WTC11 (cell line): ENCODE measurements around the gene FBLN2. TPM values are rescaled to one million over a fixed set of nuclear protein-coding genes. Genes with fewer than 3 reads are reported as not detected.

Experiments used
- ATAC-seq: fragments of 200-7000 bp; cut with Tn5 transposase; 2 replicates; pipeline ENCODE4 v1.10.0; 2021; ENCODE audit warnings: mild to moderate bottlenecking, moderate library complexity
- CTCF ChIA-PET: fragments of 300-600 bp; sonication (Branson Sonifier 250); formaldehyde crosslinking; loops from one replicate; lab custom pipeline; 2021; ENCODE audit warnings: antibody characterized with exemption; lab: Charles Lee
- POLR2A ChIA-PET: fragments of 350-600 bp; sonication (Branson Sonifier 250); formaldehyde crosslinking; loops from one replicate; lab custom pipeline; 2021; ENCODE audit warnings: antibody characterized with exemption; lab: Charles Lee
- DNase-seq: peaks from one replicate; pipeline ENCODE4 v3.0.0; 2021; ENCODE audit warnings: low spot score
- H3K27ac Mint-ChIP-seq: 2 replicates; pipeline ENCODE4 v1.8.0; 2021; ENCODE audit warnings: mixed read lengths
- H3K27me3 Mint-ChIP-seq: 2 replicates; pipeline ENCODE4 v1.8.0; 2021; ENCODE audit warnings: low read depth, mild to moderate bottlenecking, moderate library complexity, mixed read lengths
- H3K36me3 Mint-ChIP-seq: 2 replicates; pipeline ENCODE4 v1.8.0; 2021; ENCODE audit warnings: mixed read lengths
- H3K4me1 Mint-ChIP-seq: 2 replicates; pipeline ENCODE4 v1.8.0; 2022; ENCODE audit warnings: mixed read lengths
- H3K4me3 Mint-ChIP-seq: 2 replicates; pipeline ENCODE4 v1.8.0; 2021; ENCODE audit warnings: mild to moderate bottlenecking, moderate library complexity, mixed read lengths
- H3K9me3 Mint-ChIP-seq: 2 replicates; pipeline ENCODE4 v1.8.0; 2021; ENCODE audit warnings: mixed read lengths
- CREB1 ChIP-seq: sonication (generic); formaldehyde crosslinking; IDR thresholded peaks from 2 replicates; pipeline ENCODE4 v1.8.0; 2023; ENCODE audit warnings: mild to moderate bottlenecking, missing genetic modification reagents
- CREM ChIP-seq: sonication (generic); formaldehyde crosslinking; IDR thresholded peaks from 2 replicates; pipeline ENCODE4 v1.8.1; 2022; ENCODE audit warnings: mild to moderate bottlenecking, missing genetic modification reagents, moderate library complexity
- E2F4 ChIP-seq: sonication (generic); formaldehyde crosslinking; IDR thresholded peaks from 2 replicates; pipeline ENCODE4 v1.8.1; 2022; ENCODE audit warnings: low read depth, mild to moderate bottlenecking, moderate library complexity, missing genetic modification reagents, borderline replicate concordance
- EMX1 ChIP-seq: fragments of 250-450 bp; sonication (Bioruptor Pico); IDR thresholded peaks from 2 replicates; pipeline ENCODE4 v1.8.0; 2021; ENCODE audit warnings: mild to moderate bottlenecking
- FOXJ3 ChIP-seq: sonication (generic); formaldehyde crosslinking; IDR thresholded peaks from 2 replicates; pipeline ENCODE4 v1.9.0; 2021; ENCODE audit warnings: missing genetic modification reagents, mild to moderate bottlenecking, borderline replicate concordance
- GTF2I ChIP-seq: fragments of 250-450 bp; sonication (Bioruptor Pico); conservative IDR thresholded peaks from 2 replicates; pipeline ENCODE4 v1.4.0; 2021; ENCODE audit warnings: mild to moderate bottlenecking
- HMGA2 ChIP-seq: fragments of 250-450 bp; sonication (Bioruptor Pico); IDR thresholded peaks from 2 replicates; pipeline ENCODE4 v1.4.0; 2021; ENCODE audit warnings: mild to moderate bottlenecking, moderate library complexity
- KAT7 ChIP-seq: sonication (generic); formaldehyde crosslinking; IDR thresholded peaks from 2 replicates; pipeline ENCODE4 v1.8.1; 2023; ENCODE audit warnings: missing genetic modification reagents, mild to moderate bottlenecking, borderline replicate concordance
- MXD4 ChIP-seq: fragments of 250-450 bp; sonication (Bioruptor Pico); IDR thresholded peaks from 2 replicates; pipeline ENCODE4 v1.8.0; 2021; ENCODE audit warnings: mild to moderate bottlenecking, moderate library complexity, borderline replicate concordance
- NFYB ChIP-seq: sonication (generic); formaldehyde crosslinking; conservative IDR thresholded peaks from 2 replicates; pipeline ENCODE4 v1.8.0; 2022; ENCODE audit warnings: low read depth, missing genetic modification reagents
- NR3C1 ChIP-seq: sonication (generic); formaldehyde crosslinking; conservative IDR thresholded peaks from 2 replicates; pipeline ENCODE4 v1.8.1; 2023; ENCODE audit warnings: low read depth, mild to moderate bottlenecking, missing genetic modification reagents
- OVOL2 ChIP-seq: fragments of 250-450 bp; sonication (Bioruptor Pico); IDR thresholded peaks from 2 replicates; pipeline ENCODE4 v1.9.0; 2021; ENCODE audit warnings: mild to moderate bottlenecking, borderline replicate concordance
- RELA ChIP-seq: sonication (generic); formaldehyde crosslinking; IDR thresholded peaks from 2 replicates; pipeline ENCODE4 v1.8.1; 2022; ENCODE audit warnings: missing genetic modification reagents, mild to moderate bottlenecking, borderline replicate concordance
- RORB ChIP-seq: fragments of 250-450 bp; sonication (Bioruptor Pico); IDR thresholded peaks from 2 replicates; pipeline ENCODE4 v1.9.0; 2021; ENCODE audit warnings: mild to moderate bottlenecking
- SP1 ChIP-seq: sonication (generic); formaldehyde crosslinking; conservative IDR thresholded peaks from 2 replicates; pipeline ENCODE4 v1.8.1; 2022; ENCODE audit warnings: missing genetic modification reagents
- TEAD4 ChIP-seq: sonication (generic); formaldehyde crosslinking; IDR thresholded peaks from 2 replicates; pipeline ENCODE4 v1.8.0; 2022; ENCODE audit warnings: mild to moderate bottlenecking, missing genetic modification reagents
- ZNF121 ChIP-seq: sonication (generic); formaldehyde crosslinking; IDR thresholded peaks from 2 replicates; pipeline ENCODE4 v1.8.0; 2023; ENCODE audit warnings: missing genetic modification reagents
- ZNF138 ChIP-seq: sonication (generic); formaldehyde crosslinking; conservative IDR thresholded peaks from 2 replicates; pipeline ENCODE4 v1.8.1; 2022; ENCODE audit warnings: mild to moderate bottlenecking, moderate library complexity, missing genetic modification reagents
- total RNA-seq: library from RNA; stranded (reverse); gene quantifications from 3 replicates; pipeline ENCODE4 v1.2.3, GENCODE V29; 2021
- TF ChIP-seq, protein P1 (sequence below): sonication (generic); formaldehyde crosslinking; IDR thresholded peaks from 2 replicates; pipeline ENCODE4 v1.8.1; 2022; ENCODE audit warnings: missing genetic modification reagents, borderline replicate concordance

Gene FBLN2
- total RNA-seq, 1 experiment from 2014 or later, result 20.7 TPM

- no peak for DNase-seq
- Mint-ChIP-seq H3K4me3 (no peak overlapping the region), H3K27ac (no peak overlapping the region), H3K9me3 (no peaks in the 10 kb centered on the region), H3K27me3 (0 out of 2 replicates have a peak, but pooled peaks cover 3% of the 10 kb centered on the region), H3K4me1 (peaks cover 28% of the 10 kb centered on the region), H3K36me3 (no peaks in the 10 kb centered on the region)
- ATAC-seq, result peak; percentile 12; the same call in 1 of the 2 replicates
- ChIA-PET POLR2A (no interaction called here), CTCF (interaction anchor here (1.1 to 2.0 kb wide), 3 partner anchors 8 to 99 kb away, joined by 3 to 6 read pairs (median 5); no protein-coding TSS in a partner anchor)
- no peak for TF ChIP-seq ZNF121 (CRISPR knock-in tag)
- no peak for TF ChIP-seq TEAD4 (CRISPR knock-in tag)
Measured at GRCh38 chr3:13594991-13595421, 46.1 kb downstream of the FBLN2 start.

DNA sequence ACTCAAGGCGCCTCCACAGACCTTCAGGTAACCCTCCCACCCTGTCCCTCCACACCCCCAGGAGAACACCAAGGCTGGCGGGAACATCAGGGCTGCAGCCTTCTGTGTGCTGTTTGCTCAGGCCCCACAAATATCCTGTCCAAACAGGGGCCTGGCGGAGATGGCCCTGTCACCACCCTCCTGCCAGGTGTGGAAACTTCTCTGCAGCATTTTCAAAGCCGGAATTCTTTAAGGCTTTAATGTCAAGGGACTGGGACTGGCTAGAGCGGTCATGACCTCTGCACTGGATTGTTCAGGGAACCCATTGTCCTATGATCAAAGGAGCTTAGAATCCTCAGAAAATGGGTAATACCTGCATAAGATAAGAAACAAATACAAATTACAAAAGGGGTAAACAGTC lies 46.6 kb downstream of the FBLN2 start:
- no peak overlapping the region for H3K27ac Mint-ChIP-seq
- DNase-seq, result peak; percentile 10
- ChIA-PET CTCF (interaction anchor here (1.1 to 2.0 kb wide), 3 partner anchors 9 to 99 kb away, joined by 3 to 6 read pairs (median 5); no protein-coding TSS in a partner anchor), POLR2A (no interaction called here)
- no peak overlapping the region for H3K4me3 Mint-ChIP-seq
- 0 out of 2 replicates have a peak, but pooled peaks cover 3% of the 10 kb centered on the region for H3K27me3 Mint-ChIP-seq
- no peaks in the 10 kb centered on the region for H3K9me3 Mint-ChIP-seq
- no peaks in the 10 kb centered on the region for H3K36me3 Mint-ChIP-seq
- peaks cover 29% of the 10 kb centered on the region for H3K4me1 Mint-ChIP-seq
- no peak for ATAC-seq
- no peak for TF ChIP-seq FOXJ3 (CRISPR knock-in tag)
- TF ChIP-seq, protein P1, sequence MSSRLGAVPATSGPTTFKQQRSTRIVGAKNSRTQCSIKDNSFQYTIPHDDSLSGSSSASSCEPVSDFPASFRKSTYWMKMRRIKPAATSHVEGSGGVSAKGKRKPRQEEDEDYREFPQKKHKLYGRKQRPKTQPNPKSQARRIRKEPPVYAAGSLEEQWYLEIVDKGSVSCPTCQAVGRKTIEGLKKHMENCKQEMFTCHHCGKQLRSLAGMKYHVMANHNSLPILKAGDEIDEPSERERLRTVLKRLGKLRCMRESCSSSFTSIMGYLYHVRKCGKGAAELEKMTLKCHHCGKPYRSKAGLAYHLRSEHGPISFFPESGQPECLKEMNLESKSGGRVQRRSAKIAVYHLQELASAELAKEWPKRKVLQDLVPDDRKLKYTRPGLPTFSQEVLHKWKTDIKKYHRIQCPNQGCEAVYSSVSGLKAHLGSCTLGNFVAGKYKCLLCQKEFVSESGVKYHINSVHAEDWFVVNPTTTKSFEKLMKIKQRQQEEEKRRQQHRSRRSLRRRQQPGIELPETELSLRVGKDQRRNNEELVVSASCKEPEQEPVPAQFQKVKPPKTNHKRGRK (CRISPR knock-in tag), result no peak

DNA sequence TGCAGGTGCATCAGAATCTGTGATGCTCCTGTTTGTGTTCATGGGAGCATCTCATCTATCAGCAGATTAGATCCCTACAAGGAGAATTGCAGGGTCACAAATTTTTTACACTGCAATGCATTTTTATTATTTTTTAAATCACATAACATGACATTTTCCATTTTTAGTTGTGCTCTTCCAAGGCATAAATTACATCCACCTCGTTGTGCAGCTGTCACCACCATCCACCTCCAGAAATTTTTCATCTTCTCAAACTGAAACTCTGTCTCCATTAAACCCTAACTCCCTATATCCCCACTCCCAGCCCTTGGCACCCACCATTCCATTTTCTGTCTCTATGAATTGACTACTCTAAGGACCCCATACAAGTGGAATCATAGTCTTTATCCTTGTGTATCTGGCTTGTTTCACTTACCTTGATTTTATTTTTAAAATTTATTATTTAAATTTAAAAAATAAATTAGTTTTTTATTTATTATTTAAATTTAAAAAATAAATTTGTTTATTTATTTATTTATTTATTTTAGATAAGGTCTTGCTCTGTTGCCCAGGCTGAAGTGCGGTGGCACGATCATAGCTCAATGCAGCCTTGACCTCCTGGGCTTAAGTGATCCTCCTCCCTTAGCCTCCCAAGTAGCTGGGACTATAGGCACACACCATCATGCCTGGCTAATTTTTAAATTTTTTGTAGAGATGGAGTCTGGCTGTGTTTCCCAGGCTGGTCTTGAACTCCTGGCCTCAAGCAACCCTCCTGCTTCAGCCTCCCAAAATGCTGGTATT lies 47.7 kb downstream of the FBLN2 start:
- Mint-ChIP-seq H3K36me3 (no peaks in the 10 kb centered on the region), H3K4me1 (peaks cover 29% of the 10 kb centered on the region), H3K27ac (no peak overlapping the region)
- no peak for ATAC-seq
- DNase-seq, result no peak
- POLR2A ChIA-PET, result no interaction called here
- TF ChIP-seq CREM (CRISPR knock-in tag) (no peak), HMGA2 (CRISPR knock-in tag) (peak; percentile 95), SP1 (CRISPR knock-in tag) (no peak)
- TF ChIP-seq, protein P1 (CRISPR knock-in tag), result no peak
- TF ChIP-seq, all 79 proteins: peak for 1
- Mint-ChIP-seq H3K27me3 (0 out of 2 replicates have a peak, but pooled peaks cover 3% of the 10 kb centered on the region), H3K4me3 (no peak overlapping the region), H3K9me3 (no peaks in the 10 kb centered on the region)
- CTCF ChIA-PET, result interaction anchor here (2.0 kb wide), 1 partner anchor 100 kb away, joined by 6 read pairs; no protein-coding TSS in a partner anchor

DNA sequence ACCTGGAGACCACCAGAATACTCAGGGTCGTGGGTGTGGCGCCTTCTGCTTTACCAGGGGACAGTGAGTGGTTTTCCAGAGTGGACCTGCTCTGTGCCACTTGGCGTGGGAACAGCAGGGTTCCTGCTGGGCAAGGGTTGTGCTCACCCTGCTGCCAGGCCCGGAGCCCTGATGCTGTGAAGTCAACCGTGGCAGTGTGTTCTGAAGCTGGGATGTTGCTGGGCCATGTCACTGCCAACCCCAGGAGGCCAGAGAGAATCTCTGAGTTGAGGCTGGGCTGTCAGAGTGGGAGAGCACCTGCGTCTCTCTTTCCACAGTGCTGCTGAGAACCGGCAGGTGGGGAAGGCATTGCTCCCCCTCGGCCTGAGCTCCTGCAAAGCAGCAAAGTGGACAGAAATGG lies 48.7 kb downstream of the FBLN2 start:
- POLR2A ChIA-PET, result no interaction called here
- Mint-ChIP-seq H3K36me3 (no peaks in the 10 kb centered on the region), H3K4me1 (peaks cover 29% of the 10 kb centered on the region), H3K9me3 (no peaks in the 10 kb centered on the region), H3K4me3 (no peak overlapping the region), H3K27ac (no peak overlapping the region), H3K27me3 (0 out of 2 replicates have a peak, but pooled peaks cover 3% of the 10 kb centered on the region)
- TF ChIP-seq FOXJ3 (CRISPR knock-in tag), result no peak
- TF ChIP-seq RORB, result no peak
- TF ChIP-seq EMX1 (CRISPR knock-in tag), result no peak
- no peak for TF ChIP-seq TEAD4 (CRISPR knock-in tag)
- DNase-seq (no peak), ATAC-seq (no peak)
- CTCF ChIA-PET, result no interaction called here

- ChIA-PET POLR2A (no interaction called here), CTCF (no interaction called here)
- H3K36me3 Mint-ChIP-seq, result no peaks in the 10 kb centered on the region
- ATAC-seq (no peak), DNase-seq (no peak)
- H3K4me3 Mint-ChIP-seq, result no peak overlapping the region
- no peak overlapping the region for H3K27ac Mint-ChIP-seq
- H3K4me1 Mint-ChIP-seq, result peaks cover 29% of the 10 kb centered on the region
- H3K9me3 Mint-ChIP-seq, result no peaks in the 10 kb centered on the region
- H3K27me3 Mint-ChIP-seq, result 0 out of 2 replicates have a peak, but pooled peaks cover 3% of the 10 kb centered on the region
- TF ChIP-seq GTF2I (CRISPR knock-in tag) (no peak), CREB1 (no peak), KAT7 (CRISPR knock-in tag) (no peak), NFYB (CRISPR knock-in tag) (no peak), MXD4 (CRISPR knock-in tag) (no peak), E2F4 (CRISPR knock-in tag) (no peak), NR3C1 (CRISPR knock-in tag) (no peak), OVOL2 (CRISPR knock-in tag) (no peak), ZNF138 (no peak), RELA (CRISPR knock-in tag) (no peak)
- TF ChIP-seq, protein P1 (CRISPR knock-in tag), result no peak
Measured at GRCh38 chr3:13598201-13598600, 49.3 kb downstream of the FBLN2 start.
